ENCODE results near the gene PNMA1.
A peak's percentile ranks its signal among the peaks of the same experiment; 100 is the strongest.

The PNMA1 gene

DNA sequence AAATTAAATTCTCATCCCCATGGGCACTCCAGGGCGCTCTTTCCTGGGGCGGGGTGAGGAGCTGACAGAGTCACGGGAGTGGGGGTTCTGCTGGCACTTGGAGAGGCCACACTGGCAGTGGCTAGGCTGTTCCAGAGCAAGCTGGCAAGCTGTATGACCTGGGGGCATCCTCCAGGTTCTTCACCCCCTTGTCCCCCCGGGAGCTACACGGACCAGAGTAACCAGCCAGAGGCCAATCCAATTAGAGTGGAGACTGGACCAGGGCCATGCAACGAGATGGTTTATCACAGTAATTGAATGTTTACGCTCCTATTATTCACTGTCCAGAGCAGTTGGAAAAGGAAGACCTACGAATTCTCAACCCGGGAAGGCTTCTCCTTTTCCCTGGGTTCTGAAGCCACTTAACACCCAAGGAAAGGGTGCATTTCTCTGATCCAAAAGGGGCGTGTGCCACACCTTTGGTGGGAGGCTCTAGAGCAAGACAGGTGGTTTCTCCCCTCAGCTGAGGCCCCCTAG is 43.8 kb upstream of the PNMA1 start:
- H3K4me3 ChIP-seq (ENCODE audit: low read depth, low read length): peak overlapping the region; percentile 87
- H3K27me3 ChIP-seq (ENCODE audit: insufficient read depth, low read length): no peaks in the 10 kb centered on the region
- peaks cover 69% of the 10 kb centered on the region for H3K4me1 ChIP-seq (ENCODE audit: control insufficient read depth, insufficient read depth, low read length, unreplicated experiment)
- no peak overlapping the region for H2AFZ ChIP-seq (ENCODE audit: low read length, unreplicated experiment)
- H3K36me3 ChIP-seq (ENCODE audit: insufficient read depth, low read length): no peaks in the 10 kb centered on the region
- peaks cover 82% of the 10 kb centered on the region for H3K79me2 ChIP-seq (ENCODE audit: control insufficient read depth, insufficient read depth, low read length, unreplicated experiment)
- peak overlapping the region; percentile 63 for H3K27ac ChIP-seq (ENCODE audit: low read depth, low read length)

DNA sequence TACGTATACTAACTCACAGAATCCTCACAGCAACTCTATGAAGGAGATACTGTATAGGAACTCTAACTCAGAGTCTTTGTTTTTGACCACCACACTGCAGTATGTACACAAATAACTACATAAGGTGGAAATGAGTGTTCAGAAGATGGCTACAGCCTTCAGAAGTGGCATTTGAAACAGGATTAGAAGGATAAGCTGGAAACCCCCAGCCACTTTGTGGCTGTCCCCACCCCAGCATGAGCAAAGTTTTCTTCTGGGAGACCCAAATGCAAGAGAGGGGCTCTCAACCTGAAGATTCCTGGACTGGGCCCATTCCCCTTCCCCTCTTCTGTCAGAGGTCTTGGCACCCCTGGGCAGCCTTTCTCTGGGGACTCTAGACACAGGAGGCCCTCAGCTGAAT is 43.2 kb upstream of the PNMA1 start:
- Histone ChIP-seq H3K27ac (ENCODE audit: low read depth, low read length) (peak overlapping the region; percentile 63), H3K4me3 (ENCODE audit: low read depth, low read length) (peak overlapping the region; percentile 87), H3K4me1 (ENCODE audit: control insufficient read depth, insufficient read depth, low read length, unreplicated experiment) (peaks cover 74% of the 10 kb centered on the region), H3K79me2 (ENCODE audit: control insufficient read depth, insufficient read depth, low read length, unreplicated experiment) (peaks cover 82% of the 10 kb centered on the region), H2AFZ (ENCODE audit: low read length, unreplicated experiment) (no peak overlapping the region), H3K27me3 (ENCODE audit: insufficient read depth, low read length) (no peaks in the 10 kb centered on the region), H3K36me3 (ENCODE audit: insufficient read depth, low read length) (no peaks in the 10 kb centered on the region)

DNA sequence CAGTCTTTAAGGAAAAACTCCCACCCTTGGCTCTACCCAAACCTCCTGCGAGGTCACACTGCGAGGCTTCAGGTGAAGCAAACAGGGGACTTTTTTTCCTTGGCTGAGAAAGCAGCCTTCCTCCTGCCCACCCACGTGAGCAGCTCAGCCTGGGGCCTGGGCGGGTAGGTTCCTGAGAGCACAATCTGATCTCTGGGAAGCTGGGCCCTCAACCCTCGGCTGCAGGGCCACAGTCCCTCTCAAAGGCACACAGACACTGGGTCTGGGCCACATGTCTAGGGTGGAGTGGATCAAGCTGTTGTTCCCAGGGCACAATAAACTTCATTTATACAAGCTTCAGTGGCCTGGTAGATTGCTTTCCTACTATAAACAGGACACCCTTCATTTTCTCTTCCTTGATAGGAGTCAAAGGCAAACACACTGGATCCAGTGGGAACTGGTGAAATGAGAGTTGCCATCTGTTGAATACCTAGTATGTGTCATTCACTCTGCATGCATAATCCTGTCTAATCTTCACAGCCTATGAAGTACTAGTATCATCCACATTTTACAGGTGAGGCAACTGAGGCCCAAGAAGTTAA is 41.3 kb upstream of the PNMA1 start:
- H3K79me2 ChIP-seq (ENCODE audit: control insufficient read depth, insufficient read depth, low read length, unreplicated experiment): peaks cover 86% of the 10 kb centered on the region
- peak overlapping the region; percentile 53 for H3K4me3 ChIP-seq (ENCODE audit: low read depth, low read length)
- peak overlapping the region; percentile 63 for H3K27ac ChIP-seq (ENCODE audit: low read depth, low read length)
- peaks cover 65% of the 10 kb centered on the region for H3K4me1 ChIP-seq (ENCODE audit: control insufficient read depth, insufficient read depth, low read length, unreplicated experiment)
- H2AFZ ChIP-seq (ENCODE audit: low read length, unreplicated experiment): no peak overlapping the region
- no peaks in the 10 kb centered on the region for H3K36me3 ChIP-seq (ENCODE audit: insufficient read depth, low read length)
- no peaks in the 10 kb centered on the region for H3K27me3 ChIP-seq (ENCODE audit: insufficient read depth, low read length)

DNA sequence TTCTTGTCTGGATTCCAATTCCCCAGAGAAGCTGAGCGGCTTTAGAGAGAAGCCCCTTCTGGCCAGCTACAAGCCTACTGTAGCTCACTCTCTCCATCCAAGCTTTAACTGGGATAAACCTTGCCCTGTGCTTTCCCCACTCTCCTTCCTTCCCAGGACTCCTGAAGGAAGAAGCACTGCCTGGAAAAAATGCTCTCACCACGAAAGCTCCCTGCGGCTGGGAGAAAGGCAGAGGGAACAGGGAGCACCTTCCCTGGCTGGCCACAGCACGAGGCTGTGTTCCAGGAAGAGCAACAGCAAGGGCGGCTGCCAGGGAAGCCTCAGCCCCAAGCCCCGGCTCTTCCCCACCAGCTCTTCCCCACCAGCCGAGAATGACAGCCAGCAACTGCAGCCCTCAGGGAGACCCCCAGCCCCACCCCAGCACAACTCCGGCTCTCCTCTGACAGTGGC is 40.8 kb upstream of the PNMA1 start:
- no peaks in the 10 kb centered on the region for H3K27me3 ChIP-seq (ENCODE audit: insufficient read depth, low read length)
- no peaks in the 10 kb centered on the region for H3K36me3 ChIP-seq (ENCODE audit: insufficient read depth, low read length)
- peaks cover 67% of the 10 kb centered on the region for H3K4me1 ChIP-seq (ENCODE audit: control insufficient read depth, insufficient read depth, low read length, unreplicated experiment)
- peak overlapping the region; percentile 63 for H3K27ac ChIP-seq (ENCODE audit: low read depth, low read length)
- no peak overlapping the region for H2AFZ ChIP-seq (ENCODE audit: low read length, unreplicated experiment)
- peaks cover 92% of the 10 kb centered on the region for H3K79me2 ChIP-seq (ENCODE audit: control insufficient read depth, insufficient read depth, low read length, unreplicated experiment)
- H3K4me3 ChIP-seq (ENCODE audit: low read depth, low read length): peak overlapping the region; percentile 53

DNA sequence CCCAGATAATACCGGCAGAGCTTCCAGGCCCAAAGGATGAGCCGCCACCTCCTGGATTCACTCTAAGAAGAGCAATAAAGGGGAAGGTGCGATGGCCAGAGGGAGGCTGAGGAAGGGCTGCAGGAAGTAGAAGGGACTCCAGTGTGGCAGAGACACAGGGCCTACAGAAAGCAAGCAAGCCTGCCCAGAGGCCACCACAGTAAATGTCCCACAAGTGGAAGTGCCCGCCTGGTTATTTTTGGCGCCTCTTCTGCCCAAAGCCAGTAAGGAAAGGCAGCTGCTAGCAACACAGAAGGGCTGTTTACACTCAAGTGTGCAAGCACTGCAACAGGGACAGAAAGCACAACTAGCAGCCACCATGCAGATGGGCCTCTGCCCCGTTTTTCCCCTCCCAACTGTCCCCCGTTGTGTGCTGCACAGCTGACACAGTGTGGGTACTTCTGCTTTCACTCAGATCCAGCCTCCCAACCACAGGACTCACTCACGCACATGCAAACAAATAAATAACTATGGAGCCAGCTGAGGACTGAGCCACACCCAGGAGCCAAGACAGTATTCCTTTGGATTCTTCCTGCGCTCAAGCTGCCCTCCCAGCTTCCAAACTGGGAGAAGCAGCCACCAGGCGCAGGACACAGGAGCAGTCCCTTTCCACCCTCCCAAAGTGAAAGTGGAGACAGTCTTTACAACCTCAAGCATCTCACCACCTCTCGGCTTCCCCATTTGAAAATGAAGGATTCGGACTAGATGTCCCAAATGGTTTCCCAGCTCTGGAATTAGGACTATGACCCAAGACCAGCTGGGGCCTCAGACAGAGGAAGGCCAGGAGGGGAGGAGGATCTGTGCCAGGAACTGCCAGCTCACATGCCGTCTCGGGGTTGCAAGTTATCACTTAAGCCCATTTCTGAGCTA is 40.0 kb upstream of the PNMA1 start:
- Histone ChIP-seq H3K27ac (ENCODE audit: low read depth, low read length) (peak overlapping the region; percentile 63), H3K4me3 (ENCODE audit: low read depth, low read length) (peak overlapping the region; percentile 53), H2AFZ (ENCODE audit: low read length, unreplicated experiment) (no peak overlapping the region), H3K27me3 (ENCODE audit: insufficient read depth, low read length) (no peaks in the 10 kb centered on the region), H3K36me3 (ENCODE audit: insufficient read depth, low read length) (no peaks in the 10 kb centered on the region), H3K79me2 (ENCODE audit: control insufficient read depth, insufficient read depth, low read length, unreplicated experiment) (peaks cover 93% of the 10 kb centered on the region), H3K4me1 (ENCODE audit: control insufficient read depth, insufficient read depth, low read length, unreplicated experiment) (peaks cover 72% of the 10 kb centered on the region)

DNA sequence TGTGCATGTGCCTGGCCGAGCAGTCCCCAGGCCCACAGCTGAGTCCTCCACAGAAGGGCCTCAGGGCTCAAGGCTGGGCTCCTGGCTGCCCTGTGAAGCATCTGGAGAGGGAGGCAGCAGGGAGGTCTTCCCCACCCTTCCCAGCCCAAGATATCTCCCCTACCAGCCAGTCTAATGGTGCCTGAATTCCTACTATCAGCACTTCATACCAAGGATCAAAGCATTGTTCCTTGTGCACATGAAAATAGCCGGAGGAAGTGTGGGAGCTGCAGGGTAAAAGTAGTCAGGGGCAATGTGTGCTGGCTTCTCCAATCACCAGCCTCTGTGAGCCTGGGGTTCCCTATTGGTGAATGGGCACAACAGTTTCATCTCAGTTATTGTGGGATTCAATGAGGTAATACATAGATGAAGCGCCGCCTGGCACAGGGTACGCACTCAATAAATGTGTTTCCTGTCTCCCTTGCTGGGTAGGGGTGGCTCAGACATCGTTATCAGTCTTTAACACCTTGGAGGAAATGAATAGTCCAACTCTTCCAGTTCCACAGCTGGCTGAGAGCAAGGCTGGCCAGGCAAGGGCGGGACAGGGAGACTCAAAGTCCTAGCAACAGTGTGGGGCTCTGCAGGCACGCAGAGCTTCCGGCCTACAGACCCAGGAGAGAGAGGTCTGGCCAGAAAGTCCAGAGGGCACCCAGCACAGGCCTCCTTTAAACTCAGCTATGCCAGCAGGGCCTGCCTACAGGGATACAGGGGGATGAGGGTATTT is 39.1 kb upstream of the PNMA1 start:
- Histone ChIP-seq H3K27me3 (ENCODE audit: insufficient read depth, low read length) (no peaks in the 10 kb centered on the region), H3K4me1 (ENCODE audit: control insufficient read depth, insufficient read depth, low read length, unreplicated experiment) (peaks cover 72% of the 10 kb centered on the region), H3K79me2 (ENCODE audit: control insufficient read depth, insufficient read depth, low read length, unreplicated experiment) (peaks cover 93% of the 10 kb centered on the region), H2AFZ (ENCODE audit: low read length, unreplicated experiment) (no peak overlapping the region), H3K27ac (ENCODE audit: low read depth, low read length) (peak overlapping the region; percentile 63; the same call in 1 of the 2 replicates), H3K36me3 (ENCODE audit: insufficient read depth, low read length) (no peaks in the 10 kb centered on the region), H3K4me3 (ENCODE audit: low read depth, low read length) (no peak overlapping the region)

DNA sequence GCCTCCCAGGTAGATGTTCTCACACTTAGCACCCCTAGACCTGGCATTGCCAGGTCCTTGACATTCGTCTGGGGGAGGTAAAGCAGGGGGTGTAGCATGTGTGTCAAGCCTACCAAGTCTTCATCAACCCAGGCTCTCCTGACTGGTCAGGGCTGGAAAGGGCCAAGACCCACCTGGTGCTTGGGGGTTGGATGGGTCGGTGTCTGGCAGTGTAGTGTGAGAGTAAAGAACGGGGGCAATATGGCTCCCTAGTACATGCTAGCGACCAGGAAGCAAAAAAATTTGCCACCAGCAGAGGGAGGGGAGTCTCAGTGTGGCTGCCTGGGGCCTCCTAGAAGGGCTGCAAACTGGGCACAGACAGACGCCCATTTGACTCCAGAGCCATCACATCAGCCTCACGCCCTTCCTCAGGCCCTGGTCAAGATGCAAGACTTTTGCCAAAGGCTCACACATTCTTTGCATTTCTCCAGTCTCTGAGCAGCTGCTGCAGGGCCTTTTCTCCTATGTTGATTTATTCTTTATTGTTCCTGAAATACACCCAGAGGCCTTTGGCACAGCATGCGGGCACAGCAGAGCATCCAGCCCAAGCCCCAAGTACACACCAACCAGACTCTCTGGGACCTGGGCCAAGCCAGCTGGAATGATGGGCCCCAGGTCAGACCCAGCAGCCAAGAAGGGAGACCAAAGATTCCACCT is 38.3 kb upstream of the PNMA1 start:
- H3K4me1 ChIP-seq (ENCODE audit: control insufficient read depth, insufficient read depth, low read length, unreplicated experiment): peaks cover 64% of the 10 kb centered on the region
- no peaks in the 10 kb centered on the region for H3K36me3 ChIP-seq (ENCODE audit: insufficient read depth, low read length)
- H3K79me2 ChIP-seq (ENCODE audit: control insufficient read depth, insufficient read depth, low read length, unreplicated experiment): peaks cover 93% of the 10 kb centered on the region
- 0 out of 2 replicates have a peak overlapping the region, but pooled peaks have one; percentile 0 for H3K27ac ChIP-seq (ENCODE audit: low read depth, low read length)
- no peaks in the 10 kb centered on the region for H3K27me3 ChIP-seq (ENCODE audit: insufficient read depth, low read length)
- no peak overlapping the region for H2AFZ ChIP-seq (ENCODE audit: low read length, unreplicated experiment)
- no peak overlapping the region for H3K4me3 ChIP-seq (ENCODE audit: low read depth, low read length)

DNA sequence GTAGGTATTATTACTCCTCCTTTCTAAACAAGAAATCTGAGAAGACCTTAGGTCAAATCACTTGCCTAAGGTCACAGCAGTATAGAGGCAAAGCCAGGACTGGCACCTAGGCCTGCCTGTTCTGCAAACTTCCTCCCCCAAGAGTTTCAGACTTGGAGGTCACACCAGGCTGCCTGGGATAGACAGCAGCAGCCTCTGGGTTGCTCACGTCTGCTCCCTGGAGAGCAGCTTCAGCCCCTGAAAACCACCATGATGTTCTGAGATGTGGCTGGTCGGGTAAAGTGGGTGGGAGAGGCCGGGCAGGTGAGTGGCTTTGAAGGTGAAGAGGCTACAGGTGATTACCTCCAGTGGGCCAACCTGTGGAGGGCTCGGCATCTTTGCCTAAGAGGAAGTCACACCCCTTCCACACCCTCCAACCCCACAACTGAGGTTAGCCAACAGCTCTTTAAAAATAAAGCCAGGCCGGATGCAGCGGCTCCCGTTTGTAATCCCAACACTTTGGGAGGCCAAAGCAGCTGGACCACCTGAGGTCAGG is 37.0 kb upstream of the PNMA1 start:
- Histone ChIP-seq H3K4me3 (ENCODE audit: low read depth, low read length) (no peak overlapping the region), H3K4me1 (ENCODE audit: control insufficient read depth, insufficient read depth, low read length, unreplicated experiment) (peaks cover 55% of the 10 kb centered on the region), H3K27ac (ENCODE audit: low read depth, low read length) (no peak overlapping the region), H3K27me3 (ENCODE audit: insufficient read depth, low read length) (no peaks in the 10 kb centered on the region), H3K36me3 (ENCODE audit: insufficient read depth, low read length) (no peaks in the 10 kb centered on the region), H2AFZ (ENCODE audit: low read length, unreplicated experiment) (no peak overlapping the region), H3K79me2 (ENCODE audit: control insufficient read depth, insufficient read depth, low read length, unreplicated experiment) (peaks cover 99% of the 10 kb centered on the region)

DNA sequence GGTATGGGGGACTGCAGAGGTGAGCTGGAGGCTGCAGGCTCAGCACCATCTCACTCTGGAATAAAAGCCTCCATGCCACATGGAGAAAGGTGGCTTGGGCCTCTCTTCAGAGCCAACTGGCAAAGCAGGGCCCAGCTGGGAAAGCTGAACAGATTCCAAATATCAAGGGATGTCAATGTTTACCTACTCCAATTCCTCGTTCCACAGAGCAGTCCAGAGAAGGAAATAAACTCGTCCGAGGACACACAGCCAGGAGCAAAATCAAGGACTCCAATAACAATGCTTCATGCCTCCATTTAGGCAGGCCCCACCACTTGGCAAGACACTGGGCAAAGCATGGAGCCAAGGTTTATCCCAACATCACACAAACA is 36.3 kb upstream of the PNMA1 start:
- peaks cover 99% of the 10 kb centered on the region for H3K79me2 ChIP-seq (ENCODE audit: control insufficient read depth, insufficient read depth, low read length, unreplicated experiment)

More for the DNA sequence above, 36.3 kb upstream of the PNMA1 start:
- Histone ChIP-seq H2AFZ (ENCODE audit: low read length, unreplicated experiment) (no peak overlapping the region), H3K27me3 (ENCODE audit: insufficient read depth, low read length) (no peaks in the 10 kb centered on the region), H3K27ac (ENCODE audit: low read depth, low read length) (no peak overlapping the region), H3K4me1 (ENCODE audit: control insufficient read depth, insufficient read depth, low read length, unreplicated experiment) (peaks cover 55% of the 10 kb centered on the region), H3K36me3 (ENCODE audit: insufficient read depth, low read length) (no peaks in the 10 kb centered on the region), H3K4me3 (ENCODE audit: low read depth, low read length) (no peak overlapping the region)
